ENCODE measurements around the gene SLC29A2. TPM values are rescaled to one million over a fixed set of nuclear protein-coding genes. Genes with fewer than 3 reads are reported as not detected.

SLC29A2 gene
- polyA plus RNA-seq, 1 of the 3 experiments (the other 2 are of a cell fraction) = 3.2 TPM

DNA sequence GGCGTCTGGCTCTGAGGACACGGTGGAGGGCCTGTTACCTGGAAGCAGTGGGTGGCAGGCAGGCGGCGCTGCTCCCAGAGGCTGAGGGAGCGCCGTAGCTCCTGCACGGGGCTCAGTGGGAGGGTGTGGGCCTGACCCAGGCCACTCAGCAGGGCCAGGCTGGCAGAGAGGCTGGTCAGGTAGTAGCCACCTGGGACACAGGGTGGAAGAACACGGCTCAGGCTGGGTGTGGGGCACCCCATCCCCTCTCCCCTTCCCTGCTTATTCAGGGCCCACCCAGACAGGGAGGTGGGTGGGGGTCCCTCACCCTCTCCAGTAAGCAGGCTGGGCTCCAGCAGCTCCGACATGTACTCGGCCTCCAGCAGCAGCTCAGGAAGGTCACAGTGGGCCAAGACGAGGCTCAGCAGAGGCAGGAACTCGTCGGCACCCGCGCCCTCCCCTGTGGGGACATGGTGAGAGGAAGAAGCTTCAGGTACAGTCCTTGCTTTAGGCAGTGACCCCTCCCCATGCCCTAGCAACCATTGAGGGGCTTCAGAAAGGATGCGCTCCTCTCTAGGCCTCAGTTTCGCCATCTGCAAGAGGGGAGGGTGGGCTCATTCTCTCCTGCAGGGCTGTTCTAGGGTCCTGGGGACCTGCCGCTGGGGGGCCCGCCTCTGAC is 38.2 kb downstream of the SLC29A2 start (continued):
- TF ChIP-seq TAF1 (IDR thresholded peaks at IDR 0.05; ENCODE audit: borderline replicate concordance, low read depth, low read length) (no peak), TEAD4 (IDR thresholded peaks at IDR 0.05; ENCODE audit: borderline replicate concordance, insufficient read depth) (no peak), RCOR1 (IDR thresholded peaks at IDR 0.05; ENCODE audit: low read length) (no peak), SIN3A (IDR thresholded peaks at IDR 0.05; ENCODE audit: borderline replicate concordance, low read depth, low read length) (no peak), FOSL2 (IDR thresholded peaks at IDR 0.05; ENCODE audit: borderline replicate concordance, low read depth) (no peak), YY1 (IDR thresholded peaks at IDR 0.05; ENCODE audit: low read depth) (no peak)
- TF ChIP-seq, protein P1, sequence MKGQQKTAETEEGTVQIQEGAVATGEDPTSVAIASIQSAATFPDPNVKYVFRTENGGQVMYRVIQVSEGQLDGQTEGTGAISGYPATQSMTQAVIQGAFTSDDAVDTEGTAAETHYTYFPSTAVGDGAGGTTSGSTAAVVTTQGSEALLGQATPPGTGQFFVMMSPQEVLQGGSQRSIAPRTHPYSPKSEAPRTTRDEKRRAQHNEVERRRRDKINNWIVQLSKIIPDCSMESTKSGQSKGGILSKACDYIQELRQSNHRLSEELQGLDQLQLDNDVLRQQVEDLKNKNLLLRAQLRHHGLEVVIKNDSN (IDR thresholded peaks at IDR 0.05; ENCODE audit: borderline replicate concordance, low read depth) = no peak

DNA sequence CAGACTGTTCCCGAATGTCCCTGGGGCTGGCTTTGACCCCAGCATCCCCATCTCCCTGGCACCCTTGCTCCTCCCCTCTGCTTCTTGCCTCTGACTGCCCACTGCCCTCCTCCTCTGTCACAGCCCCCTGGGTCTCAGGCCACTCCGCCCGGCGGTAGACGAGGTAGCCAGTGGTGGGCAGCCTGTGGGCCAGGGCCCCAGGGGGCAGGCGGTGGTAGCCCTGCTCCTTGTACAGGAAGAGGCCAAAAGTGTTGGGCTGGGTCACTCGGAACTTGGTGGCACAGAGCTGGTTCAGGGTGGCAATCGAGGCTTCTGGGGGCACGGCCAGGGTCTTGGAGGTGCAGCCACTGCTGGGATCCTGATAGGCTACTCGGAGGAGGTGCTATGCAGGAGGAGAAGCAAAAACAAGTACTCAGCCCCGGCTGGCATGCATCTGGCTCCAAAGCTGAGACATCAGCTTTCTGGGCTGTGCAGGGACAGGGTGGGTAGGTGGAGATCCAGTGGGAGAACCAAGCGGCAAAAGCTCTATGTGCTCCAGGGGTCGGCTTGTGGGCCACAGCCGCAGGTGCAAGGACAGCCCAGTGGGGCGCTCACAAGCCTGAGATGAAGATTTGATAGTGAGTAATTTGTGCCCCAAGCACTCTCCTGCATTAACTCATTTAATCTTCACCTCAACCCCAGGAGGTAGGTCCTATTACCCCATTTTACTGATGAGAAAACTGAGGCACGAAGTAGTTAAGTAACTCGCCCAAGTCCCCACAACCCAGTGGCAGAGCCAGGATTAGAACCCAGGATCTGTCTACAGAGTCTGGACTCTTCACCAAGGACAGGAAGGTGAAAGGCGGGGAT is 39.0 kb downstream of the SLC29A2 start:
- CTCF ChIA-PET = interaction anchor here (0.9 to 8.8 kb wide), 6 partner anchors 12 to 110 kb away, joined by 3 to 280 read pairs (median 4); partner anchors contain the start of genes B4GAT1, BRMS1 and CD248

More for the DNA sequence above, 39.0 kb downstream of the SLC29A2 start:
- Histone ChIP-seq H3K4me2 (no peak overlapping the region), H4K20me1 (ENCODE audit: insufficient read depth) (no peaks in the 10 kb centered on the region; the same call in 1 of the 2 replicates), H2AFZ (ENCODE audit: low read depth) (no peak overlapping the region), H3K4me1 (ENCODE audit: control insufficient read depth in 1 of 2, insufficient read depth in 2 of 2, low read depth in 1 of 2, low read length in 1 of 2) (peaks cover 30 to 41% of the 10 kb centered on the region in 2 experiments), H3F3A (replicated peaks; ENCODE audit: insufficient read depth) (peaks cover 18% of the 10 kb centered on the region), H3K36me3 (replicated peaks in 1 of 2; ENCODE audit: control insufficient read depth in 1 of 2, insufficient read depth in 2 of 2, low read length in 1 of 2) (peaks cover 8 to 25% of the 10 kb centered on the region in 2 experiments), H3K27me3 (ENCODE audit: insufficient read depth) (no peaks in the 10 kb centered on the region), H3K4me3 (ENCODE audit: low read depth in 2 of 2, low read length in 1 of 2) (no peak overlapping the region), H3K9ac (no peak overlapping the region), H3K9me2 (no peaks in the 10 kb centered on the region), H3K79me2 (ENCODE audit: insufficient read depth) (peaks cover 17% of the 10 kb centered on the region), H3K27ac (ENCODE audit: low read depth in 2 of 2, low read length in 1 of 2) (no peak overlapping the region), H3K9me3 (no peaks in the 10 kb centered on the region)
- POLR2A ChIA-PET = no interaction called here
- DNase-seq = peak; percentile 12
- 85% methylated on average over 18 of the region's 18 CpGs for WGBS (ENCODE audit: low lambda C conversion rate)
- TF ChIP-seq, protein P2, sequence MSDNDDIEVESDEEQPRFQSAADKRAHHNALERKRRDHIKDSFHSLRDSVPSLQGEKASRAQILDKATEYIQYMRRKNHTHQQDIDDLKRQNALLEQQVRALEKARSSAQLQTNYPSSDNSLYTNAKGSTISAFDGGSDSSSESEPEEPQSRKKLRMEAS (IDR thresholded peaks at IDR 0.05; ENCODE audit: low read depth) = no peak
- TF ChIP-seq JUND (IDR thresholded peaks at IDR 0.05) = no peak
- no peak for TF ChIP-seq FOSL2 (IDR thresholded peaks at IDR 0.05; ENCODE audit: borderline replicate concordance, low read depth)
- TF ChIP-seq, protein P3, sequence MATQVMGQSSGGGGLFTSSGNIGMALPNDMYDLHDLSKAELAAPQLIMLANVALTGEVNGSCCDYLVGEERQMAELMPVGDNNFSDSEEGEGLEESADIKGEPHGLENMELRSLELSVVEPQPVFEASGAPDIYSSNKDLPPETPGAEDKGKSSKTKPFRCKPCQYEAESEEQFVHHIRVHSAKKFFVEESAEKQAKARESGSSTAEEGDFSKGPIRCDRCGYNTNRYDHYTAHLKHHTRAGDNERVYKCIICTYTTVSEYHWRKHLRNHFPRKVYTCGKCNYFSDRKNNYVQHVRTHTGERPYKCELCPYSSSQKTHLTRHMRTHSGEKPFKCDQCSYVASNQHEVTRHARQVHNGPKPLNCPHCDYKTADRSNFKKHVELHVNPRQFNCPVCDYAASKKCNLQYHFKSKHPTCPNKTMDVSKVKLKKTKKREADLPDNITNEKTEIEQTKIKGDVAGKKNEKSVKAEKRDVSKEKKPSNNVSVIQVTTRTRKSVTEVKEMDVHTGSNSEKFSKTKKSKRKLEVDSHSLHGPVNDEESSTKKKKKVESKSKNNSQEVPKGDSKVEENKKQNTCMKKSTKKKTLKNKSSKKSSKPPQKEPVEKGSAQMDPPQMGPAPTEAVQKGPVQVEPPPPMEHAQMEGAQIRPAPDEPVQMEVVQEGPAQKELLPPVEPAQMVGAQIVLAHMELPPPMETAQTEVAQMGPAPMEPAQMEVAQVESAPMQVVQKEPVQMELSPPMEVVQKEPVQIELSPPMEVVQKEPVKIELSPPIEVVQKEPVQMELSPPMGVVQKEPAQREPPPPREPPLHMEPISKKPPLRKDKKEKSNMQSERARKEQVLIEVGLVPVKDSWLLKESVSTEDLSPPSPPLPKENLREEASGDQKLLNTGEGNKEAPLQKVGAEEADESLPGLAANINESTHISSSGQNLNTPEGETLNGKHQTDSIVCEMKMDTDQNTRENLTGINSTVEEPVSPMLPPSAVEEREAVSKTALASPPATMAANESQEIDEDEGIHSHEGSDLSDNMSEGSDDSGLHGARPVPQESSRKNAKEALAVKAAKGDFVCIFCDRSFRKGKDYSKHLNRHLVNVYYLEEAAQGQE (IDR thresholded peaks at IDR 0.05; ENCODE audit: low read depth, low read length) = no peak
- TF ChIP-seq, protein P4, sequence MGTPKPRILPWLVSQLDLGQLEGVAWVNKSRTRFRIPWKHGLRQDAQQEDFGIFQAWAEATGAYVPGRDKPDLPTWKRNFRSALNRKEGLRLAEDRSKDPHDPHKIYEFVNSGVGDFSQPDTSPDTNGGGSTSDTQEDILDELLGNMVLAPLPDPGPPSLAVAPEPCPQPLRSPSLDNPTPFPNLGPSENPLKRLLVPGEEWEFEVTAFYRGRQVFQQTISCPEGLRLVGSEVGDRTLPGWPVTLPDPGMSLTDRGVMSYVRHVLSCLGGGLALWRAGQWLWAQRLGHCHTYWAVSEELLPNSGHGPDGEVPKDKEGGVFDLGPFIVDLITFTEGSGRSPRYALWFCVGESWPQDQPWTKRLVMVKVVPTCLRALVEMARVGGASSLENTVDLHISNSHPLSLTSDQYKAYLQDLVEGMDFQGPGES (IDR thresholded peaks at IDR 0.05; ENCODE audit: low read depth, low read length) = no peak

Measured in SK-N-SH (cell line).